SK-N-MC (cell line): Measurements from ENCODE around the gene FBXL17.

Source experiments
- EZH2 ChIP-seq: fragments of 200-600 bp; sonication (generic); IDR thresholded peaks from one replicate; pipeline ENCODE4 v1.6.1; 2017; ENCODE audit warnings: antibody characterized with exemption
- POLR2AphosphoS5 ChIP-seq: IDR thresholded peaks from 2 replicates; pipeline ENCODE4 v1.6.1; 2012; ENCODE audit warnings: mild to moderate bottlenecking, low read depth, low read length, borderline replicate concordance

- no peak for TF ChIP-seq POLR2AphosphoS5
- TF ChIP-seq EZH2, result no peak
These were observed 197.0 kb downstream of the FBXL17 start for GRCh38 chr5:108184940-108185339.
